WTC11 (cell line): ENCODE data around the gene KCNJ6. TPM values are rescaled to one million over a fixed set of nuclear protein-coding genes. Genes with fewer than 3 reads are reported as not detected.

ENCODE experiments used
- ATAC-seq: fragments of 200-7000 bp; cut with Tn5 transposase; 2 replicates; pipeline ENCODE4 v1.10.0; 2021; ENCODE audit warnings: mild to moderate bottlenecking, moderate library complexity
- CTCF ChIA-PET: fragments of 300-600 bp; sonication (Branson Sonifier 250); formaldehyde crosslinking; loops from one replicate; lab custom pipeline; 2021; ENCODE audit warnings: antibody characterized with exemption; lab: Charles Lee
- POLR2A ChIA-PET: fragments of 350-600 bp; sonication (Branson Sonifier 250); formaldehyde crosslinking; loops from one replicate; lab custom pipeline; 2021; ENCODE audit warnings: antibody characterized with exemption; lab: Charles Lee
- DNase-seq: peaks from one replicate; pipeline ENCODE4 v3.0.0; 2021; ENCODE audit warnings: low spot score
- H3K27ac Mint-ChIP-seq: 2 replicates; pipeline ENCODE4 v1.8.0; 2021; ENCODE audit warnings: mixed read lengths
- H3K27me3 Mint-ChIP-seq: 2 replicates; pipeline ENCODE4 v1.8.0; 2021; ENCODE audit warnings: low read depth, mild to moderate bottlenecking, moderate library complexity, mixed read lengths
- H3K36me3 Mint-ChIP-seq: 2 replicates; pipeline ENCODE4 v1.8.0; 2021; ENCODE audit warnings: mixed read lengths
- H3K4me1 Mint-ChIP-seq: 2 replicates; pipeline ENCODE4 v1.8.0; 2022; ENCODE audit warnings: mixed read lengths
- H3K4me3 Mint-ChIP-seq: 2 replicates; pipeline ENCODE4 v1.8.0; 2021; ENCODE audit warnings: mild to moderate bottlenecking, moderate library complexity, mixed read lengths
- H3K9me3 Mint-ChIP-seq: 2 replicates; pipeline ENCODE4 v1.8.0; 2021; ENCODE audit warnings: mixed read lengths
- ETV6 ChIP-seq: sonication (generic); formaldehyde crosslinking; IDR thresholded peaks from 2 replicates; pipeline ENCODE4 v1.8.1; 2022; ENCODE audit warnings: mild to moderate bottlenecking, missing genetic modification reagents
- GABPB1 ChIP-seq: sonication (generic); formaldehyde crosslinking; IDR thresholded peaks from 2 replicates; pipeline ENCODE4 v1.8.1; 2023; ENCODE audit warnings: mild to moderate bottlenecking, missing genetic modification reagents
- GRHL2 ChIP-seq: fragments of 250-450 bp; sonication (Bioruptor Pico); IDR thresholded peaks from 2 replicates; pipeline ENCODE4 v1.8.0; 2022; ENCODE audit warnings: mild to moderate bottlenecking, moderate library complexity; ENCODE audit not compliant: insufficient replicate concordance, severe bottlenecking
- HMGA2 ChIP-seq: fragments of 250-450 bp; sonication (Bioruptor Pico); IDR thresholded peaks from 2 replicates; pipeline ENCODE4 v1.4.0; 2021; ENCODE audit warnings: mild to moderate bottlenecking, moderate library complexity
- HMGXB4 ChIP-seq: sonication (generic); formaldehyde crosslinking; IDR thresholded peaks from 2 replicates; pipeline ENCODE4 v1.8.1; 2023; ENCODE audit warnings: mild to moderate bottlenecking, moderate library complexity, missing genetic modification reagents
- NFATC4 ChIP-seq: fragments of 250-450 bp; sonication (Bioruptor Pico); IDR thresholded peaks from 2 replicates; pipeline ENCODE4 v1.9.0; 2021; ENCODE audit warnings: mild to moderate bottlenecking
- NR2C2 ChIP-seq: sonication (generic); formaldehyde crosslinking; IDR thresholded peaks from 2 replicates; pipeline ENCODE4 v1.8.0; 2022; ENCODE audit warnings: mild to moderate bottlenecking, missing genetic modification reagents
- OVOL2 ChIP-seq: fragments of 250-450 bp; sonication (Bioruptor Pico); IDR thresholded peaks from 2 replicates; pipeline ENCODE4 v1.9.0; 2021; ENCODE audit warnings: mild to moderate bottlenecking, borderline replicate concordance
- TEAD1 ChIP-seq: sonication (generic); formaldehyde crosslinking; IDR thresholded peaks from 2 replicates; pipeline ENCODE4 v1.8.0; 2022; ENCODE audit warnings: mild to moderate bottlenecking, missing genetic modification reagents
- TEAD4 ChIP-seq: sonication (generic); formaldehyde crosslinking; IDR thresholded peaks from 2 replicates; pipeline ENCODE4 v1.8.0; 2022; ENCODE audit warnings: mild to moderate bottlenecking, missing genetic modification reagents
- ZNF138 ChIP-seq: sonication (generic); formaldehyde crosslinking; conservative IDR thresholded peaks from 2 replicates; pipeline ENCODE4 v1.8.1; 2022; ENCODE audit warnings: mild to moderate bottlenecking, moderate library complexity, missing genetic modification reagents
- total RNA-seq: library from RNA; stranded (reverse); gene quantifications from 3 replicates; pipeline ENCODE4 v1.2.3, GENCODE V29; 2021
- TF ChIP-seq, protein P1 (sequence below): sonication (generic); formaldehyde crosslinking; IDR thresholded peaks from 2 replicates; pipeline ENCODE4 v1.8.0; 2023; ENCODE audit warnings: mild to moderate bottlenecking, missing genetic modification reagents
- TF ChIP-seq, protein P2 (sequence below): fragments of 250-450 bp; sonication (Bioruptor Pico); IDR thresholded peaks from 2 replicates; pipeline ENCODE4 v1.9.0; 2021; ENCODE audit warnings: mild to moderate bottlenecking, borderline replicate concordance
- TF ChIP-seq, protein P3 (sequence below): sonication (generic); formaldehyde crosslinking; IDR thresholded peaks from 2 replicates; pipeline ENCODE4 v1.8.1; 2023; ENCODE audit warnings: mild to moderate bottlenecking, missing genetic modification reagents

KCNJ6 gene
- total RNA-seq, 1 experiment from 2014 or later = 0.35 TPM

DNA sequence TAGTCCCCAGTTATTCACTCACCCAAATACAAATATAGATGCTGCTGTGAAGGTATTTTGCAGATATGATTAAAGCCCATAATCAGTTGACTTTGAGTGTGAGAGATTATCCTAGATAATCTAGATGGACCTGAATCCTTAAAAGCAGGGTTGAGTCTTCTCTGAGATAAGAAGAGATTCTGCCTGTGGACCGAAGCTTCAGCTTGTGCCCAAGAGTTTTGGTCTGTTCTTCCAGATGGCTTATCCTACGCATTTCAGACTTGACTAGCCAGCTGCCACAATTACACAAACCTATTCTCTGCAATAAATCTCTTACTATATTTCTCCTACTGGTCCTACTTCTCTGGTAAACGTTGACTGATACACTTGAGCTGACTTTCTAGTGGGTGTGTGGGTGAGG lies 145.1 kb downstream of the KCNJ6 start (continued):
- TF ChIP-seq, protein P1, sequence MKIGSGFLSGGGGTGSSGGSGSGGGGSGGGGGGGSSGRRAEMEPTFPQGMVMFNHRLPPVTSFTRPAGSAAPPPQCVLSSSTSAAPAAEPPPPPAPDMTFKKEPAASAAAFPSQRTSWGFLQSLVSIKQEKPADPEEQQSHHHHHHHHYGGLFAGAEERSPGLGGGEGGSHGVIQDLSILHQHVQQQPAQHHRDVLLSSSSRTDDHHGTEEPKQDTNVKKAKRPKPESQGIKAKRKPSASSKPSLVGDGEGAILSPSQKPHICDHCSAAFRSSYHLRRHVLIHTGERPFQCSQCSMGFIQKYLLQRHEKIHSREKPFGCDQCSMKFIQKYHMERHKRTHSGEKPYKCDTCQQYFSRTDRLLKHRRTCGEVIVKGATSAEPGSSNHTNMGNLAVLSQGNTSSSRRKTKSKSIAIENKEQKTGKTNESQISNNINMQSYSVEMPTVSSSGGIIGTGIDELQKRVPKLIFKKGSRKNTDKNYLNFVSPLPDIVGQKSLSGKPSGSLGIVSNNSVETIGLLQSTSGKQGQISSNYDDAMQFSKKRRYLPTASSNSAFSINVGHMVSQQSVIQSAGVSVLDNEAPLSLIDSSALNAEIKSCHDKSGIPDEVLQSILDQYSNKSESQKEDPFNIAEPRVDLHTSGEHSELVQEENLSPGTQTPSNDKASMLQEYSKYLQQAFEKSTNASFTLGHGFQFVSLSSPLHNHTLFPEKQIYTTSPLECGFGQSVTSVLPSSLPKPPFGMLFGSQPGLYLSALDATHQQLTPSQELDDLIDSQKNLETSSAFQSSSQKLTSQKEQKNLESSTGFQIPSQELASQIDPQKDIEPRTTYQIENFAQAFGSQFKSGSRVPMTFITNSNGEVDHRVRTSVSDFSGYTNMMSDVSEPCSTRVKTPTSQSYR (CRISPR knock-in tag) = no peak
- TF ChIP-seq, protein P2, sequence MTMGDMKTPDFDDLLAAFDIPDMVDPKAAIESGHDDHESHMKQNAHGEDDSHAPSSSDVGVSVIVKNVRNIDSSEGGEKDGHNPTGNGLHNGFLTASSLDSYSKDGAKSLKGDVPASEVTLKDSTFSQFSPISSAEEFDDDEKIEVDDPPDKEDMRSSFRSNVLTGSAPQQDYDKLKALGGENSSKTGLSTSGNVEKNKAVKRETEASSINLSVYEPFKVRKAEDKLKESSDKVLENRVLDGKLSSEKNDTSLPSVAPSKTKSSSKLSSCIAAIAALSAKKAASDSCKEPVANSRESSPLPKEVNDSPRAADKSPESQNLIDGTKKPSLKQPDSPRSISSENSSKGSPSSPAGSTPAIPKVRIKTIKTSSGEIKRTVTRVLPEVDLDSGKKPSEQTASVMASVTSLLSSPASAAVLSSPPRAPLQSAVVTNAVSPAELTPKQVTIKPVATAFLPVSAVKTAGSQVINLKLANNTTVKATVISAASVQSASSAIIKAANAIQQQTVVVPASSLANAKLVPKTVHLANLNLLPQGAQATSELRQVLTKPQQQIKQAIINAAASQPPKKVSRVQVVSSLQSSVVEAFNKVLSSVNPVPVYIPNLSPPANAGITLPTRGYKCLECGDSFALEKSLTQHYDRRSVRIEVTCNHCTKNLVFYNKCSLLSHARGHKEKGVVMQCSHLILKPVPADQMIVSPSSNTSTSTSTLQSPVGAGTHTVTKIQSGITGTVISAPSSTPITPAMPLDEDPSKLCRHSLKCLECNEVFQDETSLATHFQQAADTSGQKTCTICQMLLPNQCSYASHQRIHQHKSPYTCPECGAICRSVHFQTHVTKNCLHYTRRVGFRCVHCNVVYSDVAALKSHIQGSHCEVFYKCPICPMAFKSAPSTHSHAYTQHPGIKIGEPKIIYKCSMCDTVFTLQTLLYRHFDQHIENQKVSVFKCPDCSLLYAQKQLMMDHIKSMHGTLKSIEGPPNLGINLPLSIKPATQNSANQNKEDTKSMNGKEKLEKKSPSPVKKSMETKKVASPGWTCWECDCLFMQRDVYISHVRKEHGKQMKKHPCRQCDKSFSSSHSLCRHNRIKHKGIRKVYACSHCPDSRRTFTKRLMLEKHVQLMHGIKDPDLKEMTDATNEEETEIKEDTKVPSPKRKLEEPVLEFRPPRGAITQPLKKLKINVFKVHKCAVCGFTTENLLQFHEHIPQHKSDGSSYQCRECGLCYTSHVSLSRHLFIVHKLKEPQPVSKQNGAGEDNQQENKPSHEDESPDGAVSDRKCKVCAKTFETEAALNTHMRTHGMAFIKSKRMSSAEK (CRISPR knock-in tag) = no peak
- no peak for TF ChIP-seq ETV6 (CRISPR knock-in tag)

GRCh38 chr21:37770461-37770860 lies 145.8 kb downstream of the KCNJ6 start:
- CTCF ChIA-PET = interaction anchor here (1.6 kb wide), 2 partner anchors 12 to 356 kb away, joined by 5 to 6 read pairs; no protein-coding TSS in a partner anchor
- Mint-ChIP-seq H3K9me3 (peaks cover 18% of the 10 kb centered on the region), H3K4me1 (peaks cover 5% of the 10 kb centered on the region), H3K27ac (no peak overlapping the region), H3K27me3 (0 out of 2 replicates have a peak, but pooled peaks cover 3% of the 10 kb centered on the region), H3K4me3 (no peak overlapping the region), H3K36me3 (peaks cover 7% of the 10 kb centered on the region; the same call in 1 of the 2 replicates)
- no peak for DNase-seq
- ATAC-seq = no peak
- TF ChIP-seq NFATC4 (CRISPR knock-in tag) (no peak), HMGXB4 (CRISPR knock-in tag) (no peak), GABPB1 (CRISPR knock-in tag) (no peak), HMGA2 (CRISPR knock-in tag) (no peak), NR2C2 (CRISPR knock-in tag) (no peak), ZNF138 (CRISPR knock-in tag) (no peak), OVOL2 (no peak)
- POLR2A ChIA-PET = no interaction called here

GRCh38 chr21:37769656-37770055 lies 146.6 kb downstream of the KCNJ6 start:
- ChIA-PET POLR2A (no interaction called here), CTCF (interaction anchor here (1.6 kb wide), 2 partner anchors 11 to 357 kb away, joined by 5 to 6 read pairs; no protein-coding TSS in a partner anchor)
- Mint-ChIP-seq H3K4me3 (no peak overlapping the region), H3K4me1 (peaks cover 5% of the 10 kb centered on the region), H3K27me3 (0 out of 2 replicates have a peak, but pooled peaks cover 3% of the 10 kb centered on the region), H3K9me3 (peaks cover 18% of the 10 kb centered on the region), H3K27ac (no peak overlapping the region), H3K36me3 (peaks cover 7% of the 10 kb centered on the region; the same call in 1 of the 2 replicates)
- TF ChIP-seq TEAD4 (CRISPR knock-in tag) (no peak), GRHL2 (no peak)
- DNase-seq (no peak), ATAC-seq (peak; percentile 52)

GRCh38 chr21:37767984-37768383 lies 148.3 kb downstream of the KCNJ6 start:
- H3K4me1 Mint-ChIP-seq = peaks cover 10% of the 10 kb centered on the region
- H3K9me3 Mint-ChIP-seq = peaks cover 18% of the 10 kb centered on the region
- no peak overlapping the region for H3K4me3 Mint-ChIP-seq
- ATAC-seq = no peak
- no peaks in the 10 kb centered on the region for H3K27me3 Mint-ChIP-seq
- TF ChIP-seq HMGA2 (CRISPR knock-in tag) = no peak
- TF ChIP-seq, protein P3, sequence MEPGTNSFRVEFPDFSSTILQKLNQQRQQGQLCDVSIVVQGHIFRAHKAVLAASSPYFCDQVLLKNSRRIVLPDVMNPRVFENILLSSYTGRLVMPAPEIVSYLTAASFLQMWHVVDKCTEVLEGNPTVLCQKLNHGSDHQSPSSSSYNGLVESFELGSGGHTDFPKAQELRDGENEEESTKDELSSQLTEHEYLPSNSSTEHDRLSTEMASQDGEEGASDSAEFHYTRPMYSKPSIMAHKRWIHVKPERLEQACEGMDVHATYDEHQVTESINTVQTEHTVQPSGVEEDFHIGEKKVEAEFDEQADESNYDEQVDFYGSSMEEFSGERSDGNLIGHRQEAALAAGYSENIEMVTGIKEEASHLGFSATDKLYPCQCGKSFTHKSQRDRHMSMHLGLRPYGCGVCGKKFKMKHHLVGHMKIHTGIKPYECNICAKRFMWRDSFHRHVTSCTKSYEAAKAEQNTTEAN (CRISPR knock-in tag) = no peak
- TF ChIP-seq TEAD1 = no peak
- ChIA-PET POLR2A (no interaction called here), CTCF (interaction anchor here (0.7 kb wide), 1 partner anchor 9 kb away, joined by 3 read pairs; no protein-coding TSS in a partner anchor)
- no peak overlapping the region for H3K27ac Mint-ChIP-seq
- no peak for DNase-seq
- H3K36me3 Mint-ChIP-seq = peaks cover 7% of the 10 kb centered on the region; the same call in 1 of the 2 replicates
